ENCODE results near the gene B3GNT5.
A peak's percentile ranks its signal among the peaks of the same experiment; 100 is the strongest.

B3GNT5 gene

GRCh38 chr3:183215591-183216202 is 37.4 kb upstream of the B3GNT5 start:
- Mint-ChIP-seq H3K9me3 (no peaks in the 10 kb centered on the region), H3K27me3 (ENCODE audit: low read depth) (no peaks in the 10 kb centered on the region), H3K27ac (peak overlapping the region in 2 of 3 experiments; percentile 11 to 15), H3K36me3 (ENCODE audit: low read depth) (no peaks in the 10 kb centered on the region), H3K4me3 (no peak overlapping the region), H3K4me1 (peaks cover 17% of the 10 kb centered on the region)
- TF ChIP-seq CTCF (IDR thresholded peaks at IDR 0.05; ENCODE audit: unreplicated experiment in 3 of 3) = no peak

- H3K9me3 Mint-ChIP-seq = no peaks in the 10 kb centered on the region
- H3K4me1 Mint-ChIP-seq = peaks cover 17% of the 10 kb centered on the region
- no peaks in the 10 kb centered on the region for H3K36me3 Mint-ChIP-seq (ENCODE audit: low read depth)
- no peak overlapping the region for H3K27ac Mint-ChIP-seq
- TF ChIP-seq CTCF (IDR thresholded peaks at IDR 0.05; ENCODE audit: unreplicated experiment in 3 of 3) = no peak
- peaks cover 5% of the 10 kb centered on the region for H3K27me3 Mint-ChIP-seq (ENCODE audit: low read depth)
- H3K4me3 Mint-ChIP-seq = no peak overlapping the region
These were observed 35.3 kb upstream of the B3GNT5 start for GRCh38 chr3:183217548-183218332.

- Mint-ChIP-seq H3K27ac (no peak overlapping the region), H3K4me3 (no peak overlapping the region), H3K4me1 (peaks cover 16% of the 10 kb centered on the region), H3K36me3 (ENCODE audit: low read depth) (no peaks in the 10 kb centered on the region), H3K27me3 (ENCODE audit: low read depth) (peaks cover 5% of the 10 kb centered on the region), H3K9me3 (no peaks in the 10 kb centered on the region)
- TF ChIP-seq CTCF (IDR thresholded peaks at IDR 0.05; ENCODE audit: unreplicated experiment in 3 of 3) = no peak
These were observed 34.2 kb upstream of the B3GNT5 start for GRCh38 chr3:183218826-183219225.

GRCh38 chr3:183220828-183221227 is 32.2 kb upstream of the B3GNT5 start:
- no peaks in the 10 kb centered on the region for H3K9me3 Mint-ChIP-seq
- peak overlapping the region in 1 of 3 experiments; percentile 5 for H3K27ac Mint-ChIP-seq
- H3K36me3 Mint-ChIP-seq (ENCODE audit: low read depth) = no peaks in the 10 kb centered on the region
- no peak for TF ChIP-seq CTCF (IDR thresholded peaks at IDR 0.05; ENCODE audit: unreplicated experiment in 3 of 3)
- peaks cover 5% of the 10 kb centered on the region for H3K27me3 Mint-ChIP-seq (ENCODE audit: low read depth)
- no peak overlapping the region for H3K4me3 Mint-ChIP-seq
- peaks cover 2% of the 10 kb centered on the region for H3K4me1 Mint-ChIP-seq

GRCh38 chr3:183222631-183223235 is 30.3 kb upstream of the B3GNT5 start:
- peaks cover 5% of the 10 kb centered on the region for H3K27me3 Mint-ChIP-seq (ENCODE audit: low read depth)
- no peak overlapping the region for H3K4me3 Mint-ChIP-seq
- H3K9me3 Mint-ChIP-seq = no peaks in the 10 kb centered on the region
- TF ChIP-seq CTCF (IDR thresholded peaks at IDR 0.05; ENCODE audit: unreplicated experiment in 3 of 3) = no peak
- H3K27ac Mint-ChIP-seq = no peak overlapping the region
- H3K4me1 Mint-ChIP-seq = no peaks in the 10 kb centered on the region
- no peaks in the 10 kb centered on the region for H3K36me3 Mint-ChIP-seq (ENCODE audit: low read depth)
